Fibroblast of lung (primary cell): ENCODE measurements around the gene SFN. TPM values are rescaled to one million over a fixed set of nuclear protein-coding genes. Genes with fewer than 3 reads are reported as not detected.

ENCODE experiments used
- DNase-seq, 2 donors: peaks; one replicate each; pipeline versions ENCODE4 v3.0.0 to v3.0.0-alpha.2; 2010; ENCODE audit warnings: low read depth in 2 of 2
- H2AFZ ChIP-seq: 2 replicates; pipeline ENCODE4 v1.5.1; 2012; ENCODE audit warnings: low read length, control low read depth, inconsistent platforms
- H3K27ac ChIP-seq: 2 replicates; pipeline ENCODE4 v1.5.1; 2011; ENCODE audit warnings: low read length, control low read depth; ENCODE audit not compliant: insufficient read depth
- H3K27me3 ChIP-seq: 2 replicates; pipeline ENCODE4 v1.5.1; 2011; ENCODE audit warnings: mild to moderate bottlenecking, low read length; ENCODE audit not compliant: control insufficient read depth, insufficient read depth
- H3K36me3 ChIP-seq: 2 replicates; pipeline ENCODE4 v1.5.1; 2011; ENCODE audit warnings: low read length; ENCODE audit not compliant: control insufficient read depth, insufficient read depth
- H3K4me1 ChIP-seq: 2 replicates; pipeline ENCODE4 v1.5.1; 2011; ENCODE audit warnings: low read length; ENCODE audit not compliant: control insufficient read depth, insufficient read depth; ENCODE audit errors: extremely low read depth
- H3K4me2 ChIP-seq: 2 replicates; pipeline ENCODE4 v1.5.1; 2011; ENCODE audit warnings: low read length, control low read depth; ENCODE audit not compliant: insufficient read depth; ENCODE audit errors: extremely low read depth
- H3K4me3 ChIP-seq, 4 experiments: fragments of 200-600 bp in 1 of 4; sonication (generic) in 1 of 4; replicated peaks in 1 of 4; 2 replicates each; pipeline ENCODE4 v1.5.1; 2011 to 2016; ENCODE audit warnings: low read length in 4 of 4, low read depth in 3 of 4, mild to moderate bottlenecking in 3 of 4, control low read depth in 2 of 4, inconsistent platforms in 1 of 4, mixed read lengths in 1 of 4; ENCODE audit not compliant: insufficient read depth in 1 of 4; ENCODE audit errors: control extremely low read depth in 1 of 4
- H3K79me2 ChIP-seq: 2 replicates; pipeline ENCODE4 v1.5.1; 2012; ENCODE audit warnings: mild to moderate bottlenecking, low read length, inconsistent platforms; ENCODE audit not compliant: control insufficient read depth, insufficient read depth
- H3K9ac ChIP-seq: 2 replicates; pipeline ENCODE4 v1.5.1; 2011; ENCODE audit warnings: mild to moderate bottlenecking, low read length, control low read depth; ENCODE audit not compliant: insufficient read depth
- H3K9me3 ChIP-seq: 2 replicates; pipeline ENCODE4 v1.5.1; 2012; ENCODE audit warnings: low read depth, low read length; ENCODE audit not compliant: control insufficient read depth, insufficient read depth
- H4K20me1 ChIP-seq: 2 replicates; pipeline ENCODE4 v1.5.1; 2011; ENCODE audit warnings: low read length; ENCODE audit not compliant: control insufficient read depth, insufficient read depth; ENCODE audit errors: extremely low read depth
- CTCF ChIP-seq, 2 donors: IDR thresholded peaks in 1 of 2; conservative IDR thresholded peaks in 1 of 2; 1 replicate in 1 of 2; 2 replicates in 1 of 2; pipeline ENCODE4 v1.5.1; 2011 to 2012; ENCODE audit warnings: low read length in 2 of 2, control low read depth in 1 of 2, inconsistent platforms in 1 of 2, low read depth in 1 of 2, mild to moderate bottlenecking in 1 of 2
- EZH2 ChIP-seq: IDR thresholded peaks from 2 replicates; pipeline ENCODE4 v1.5.1; 2012; ENCODE audit warnings: low read length, control low read depth, mild to moderate bottlenecking; ENCODE audit errors: missing control alignments
- polyA plus RNA-seq, 2 donors: library from polyadenylated mRNA; depleted of rRNA in 1 of 2; stranded (reverse) in 1 of 2; unstranded in 1 of 2; fragments of >200 nt; gene quantifications; 2 replicates each; pipeline ENCODE4 v1.2.1, GENCODE V29; 2011 to 2012; ENCODE audit warnings: missing spikeins in 1 of 2
- total RNA-seq: library from RNA; depleted of rRNA; stranded (reverse); fragments of >200 nt; gene quantifications from 2 replicates; pipeline ENCODE4 v1.2.1, GENCODE V29; 2014

The SFN gene
- total and polyA plus RNA-seq, 2 donors (not counting 1 experiment from before 2014, with no cell fraction given): 0.19 TPM; not detected in 1

GRCh38 chr1:26897351-26897750 lies 34.4 kb downstream of the SFN start:
- Histone ChIP-seq H3K27me3 (no peaks in the 10 kb centered on the region), H3K36me3 (peaks cover 10% of the 10 kb centered on the region), H2AFZ (no peak overlapping the region), H3K9ac (no peak overlapping the region), H3K27ac (no peak overlapping the region), H3K79me2 (peaks cover 20% of the 10 kb centered on the region), H3K4me1 (peaks cover 6% of the 10 kb centered on the region), H3K9me3 (no peaks in the 10 kb centered on the region), H4K20me1 (no peaks in the 10 kb centered on the region), H3K4me3 (no peak overlapping the region), H3K4me2 (no peak overlapping the region)
- DNase-seq: no peak
- TF ChIP-seq CTCF (conservative IDR thresholded peaks at IDR 0.05 in 1 of 2, IDR thresholded peaks at IDR 0.05 in 1 of 2; ENCODE audit: low read depth in 1 of 2, low read length in 2 of 2) (no peak), EZH2 (no peak)

- TF ChIP-seq EZH2 (no peak), CTCF (conservative IDR thresholded peaks at IDR 0.05 in 1 of 2, IDR thresholded peaks at IDR 0.05 in 1 of 2; ENCODE audit: low read depth in 1 of 2, low read length in 2 of 2) (no peak)
- H3K4me1 ChIP-seq: peaks cover 6% of the 10 kb centered on the region
- H3K27ac ChIP-seq: peak within 1 kb of the TSS; percentile 84
- peak within 1 kb of the TSS; percentile 83 for H3K4me2 ChIP-seq
- no peaks in the 10 kb centered on the region for H3K9me3 ChIP-seq
- peak; percentile 82 to 95 for DNase-seq
- H3K9ac ChIP-seq: peak within 1 kb of the TSS; percentile 88
- peak within 1 kb of the TSS; percentile 77 for H2AFZ ChIP-seq
- peaks cover 2% of the 10 kb centered on the region for H3K36me3 ChIP-seq
- no peaks in the 10 kb centered on the region for H3K27me3 ChIP-seq
- peaks cover 20% of the 10 kb centered on the region for H3K79me2 ChIP-seq
- H3K4me3 ChIP-seq: peak within 1 kb of the TSS; percentile 89 to 99 (median 94)
- no peaks in the 10 kb centered on the region for H4K20me1 ChIP-seq
Observed at GRCh38 chr1:26900001-26900814, 37.3 kb downstream of the SFN start, which contains the start of gene GPATCH3. Gene GPATCH3 (minus strand): TSS chr1:26900467. CDS start chr1:26900442, 25 bp downstream.

GRCh38 chr1:26900815-26901511 lies 38.0 kb downstream of the SFN start:
- no peaks in the 10 kb centered on the region for H4K20me1 ChIP-seq
- H3K4me2 ChIP-seq: peak overlapping the region; percentile 60
- H2AFZ ChIP-seq: peak overlapping the region; percentile 77
- peak overlapping the region; percentile 84 for H3K27ac ChIP-seq
- peak overlapping the region; percentile 89 to 99 (median 94) for H3K4me3 ChIP-seq
- no peak for DNase-seq
- H3K36me3 ChIP-seq: peaks cover 2% of the 10 kb centered on the region
- H3K9me3 ChIP-seq: no peaks in the 10 kb centered on the region
- H3K9ac ChIP-seq: peak overlapping the region; percentile 88
- H3K79me2 ChIP-seq: peaks cover 20% of the 10 kb centered on the region
- no peaks in the 10 kb centered on the region for H3K27me3 ChIP-seq
- peaks cover 6% of the 10 kb centered on the region for H3K4me1 ChIP-seq
- TF ChIP-seq EZH2 (no peak), CTCF (conservative IDR thresholded peaks at IDR 0.05 in 1 of 2, IDR thresholded peaks at IDR 0.05 in 1 of 2; ENCODE audit: low read depth in 1 of 2, low read length in 2 of 2) (no peak)
